Renal cortex interstitium (tissue), 11 donors: Measurements from ENCODE around the gene GNG2. TPM values are rescaled to one million over a fixed set of nuclear protein-coding genes. Genes with fewer than 3 reads are reported as not detected.

Experiments used
- DNase-seq, 11 donors: peaks; one replicate each; pipeline ENCODE4 v3.0.0-alpha.2; 2013; ENCODE audit warnings: low read depth in 9 of 11, low spot score in 4 of 11; ENCODE audit errors: extremely low read depth in 1 of 11
- polyA plus RNA-seq, 3 donors: library from polyadenylated mRNA; unstranded; fragments of 120-200 nt; gene quantifications; one replicate each; pipeline ENCODE4 v1.2.1, GENCODE V29; 2013; ENCODE audit not compliant: insufficient read length in 3 of 3

GNG2 gene
- polyA plus RNA-seq, 3 donors = 62.2 to 74.2 (median 71.0) TPM

DNA sequence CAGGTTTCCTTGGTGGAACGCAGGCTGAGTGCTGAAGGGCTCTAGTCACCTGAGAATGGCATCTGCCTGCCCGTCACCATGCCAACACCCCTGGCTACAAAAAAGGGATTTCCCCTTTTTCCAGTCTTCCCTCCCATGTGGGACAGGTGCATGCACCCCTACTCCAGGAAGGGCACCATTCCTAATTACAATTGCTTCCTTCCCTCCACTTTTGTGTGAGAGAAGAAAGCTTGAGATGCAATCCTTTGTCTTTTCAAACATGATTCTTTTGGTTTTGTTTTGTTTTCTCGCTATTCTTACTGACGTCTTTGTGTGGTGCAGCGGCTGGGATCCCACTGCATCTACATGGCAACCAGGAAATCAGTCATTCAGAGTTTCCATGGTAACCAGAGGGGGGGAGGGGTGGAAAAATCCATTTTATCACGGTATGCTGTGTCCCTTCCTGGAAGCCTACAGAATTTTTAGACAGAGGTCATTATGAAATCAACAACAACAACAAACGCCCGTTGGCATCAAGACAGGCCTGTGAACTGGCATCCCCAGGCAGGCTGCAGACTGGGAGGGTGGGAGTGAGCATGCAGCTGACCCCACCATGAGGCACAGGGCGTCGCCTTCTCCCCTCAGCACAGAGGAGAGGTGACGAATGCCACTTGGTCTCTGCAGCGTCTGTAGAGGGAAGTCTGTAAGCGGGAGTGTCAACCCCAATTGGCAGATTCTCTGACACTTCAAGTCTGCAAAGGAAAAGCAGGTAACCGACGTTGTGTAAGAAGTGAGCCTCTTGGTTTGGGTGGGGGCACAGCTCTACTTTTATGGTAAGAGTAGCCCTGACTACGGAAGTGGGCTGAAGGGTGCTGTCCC, 13.6 kb upstream of the GNG2 start:
- DNase-seq = peak in 7 of 11 donors; percentile 25 to 61 (median 44)

DNA sequence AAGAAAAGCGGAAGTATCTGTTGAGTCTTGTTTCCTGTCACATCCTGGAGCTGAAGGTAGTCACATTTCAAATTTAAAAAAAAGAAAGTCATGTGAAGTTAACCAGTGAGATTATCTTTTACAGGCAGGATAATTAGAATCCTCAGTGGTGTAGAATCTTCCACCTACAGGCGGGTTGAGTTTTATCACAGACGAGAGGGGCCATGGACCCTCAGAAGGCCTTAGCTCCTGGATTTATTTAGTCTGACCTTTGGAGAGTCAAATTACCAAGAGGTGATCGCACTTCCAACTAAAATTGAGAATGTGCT, 13.0 kb upstream of the GNG2 start:
- no peak for DNase-seq

DNA sequence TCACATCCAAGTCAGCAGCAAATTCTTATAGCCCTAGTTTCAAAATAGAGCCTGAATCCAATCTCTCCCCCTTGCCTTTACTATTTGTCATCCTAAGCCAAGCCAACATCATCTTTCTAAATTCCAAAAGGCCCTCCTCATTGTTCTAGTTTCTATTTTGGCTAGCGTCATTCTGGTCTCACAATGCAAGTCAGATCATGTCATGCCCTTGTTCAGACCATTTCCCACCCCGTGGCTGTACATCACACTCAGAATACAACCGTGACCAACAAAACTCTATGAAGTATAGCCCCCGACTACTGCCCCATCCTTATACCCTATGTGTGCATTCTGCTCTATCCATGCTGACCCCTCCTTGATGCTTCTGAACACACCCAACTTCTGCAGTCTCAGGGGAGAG, 12.3 kb upstream of the GNG2 start:
- no peak for DNase-seq

DNA sequence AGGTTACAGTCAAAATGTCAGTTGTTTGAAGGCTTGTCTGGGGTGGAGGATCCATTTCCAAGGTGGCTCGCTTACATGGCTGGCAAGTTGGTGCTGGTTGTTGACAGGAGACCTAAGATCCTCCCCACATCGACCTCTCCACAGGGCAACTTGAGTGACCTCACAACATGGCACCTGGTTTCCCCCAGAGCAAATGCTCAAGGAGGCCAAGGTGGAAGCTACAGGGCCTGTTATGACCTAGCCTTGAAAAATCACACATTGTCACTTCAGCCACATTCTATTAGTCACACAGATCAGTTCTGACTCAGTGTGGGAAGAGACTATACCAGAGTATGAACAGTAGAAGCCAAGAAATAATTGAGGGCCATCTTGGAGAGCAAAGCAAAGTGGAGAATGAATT, 11.3 kb upstream of the GNG2 start:
- DNase-seq = no peak

DNA sequence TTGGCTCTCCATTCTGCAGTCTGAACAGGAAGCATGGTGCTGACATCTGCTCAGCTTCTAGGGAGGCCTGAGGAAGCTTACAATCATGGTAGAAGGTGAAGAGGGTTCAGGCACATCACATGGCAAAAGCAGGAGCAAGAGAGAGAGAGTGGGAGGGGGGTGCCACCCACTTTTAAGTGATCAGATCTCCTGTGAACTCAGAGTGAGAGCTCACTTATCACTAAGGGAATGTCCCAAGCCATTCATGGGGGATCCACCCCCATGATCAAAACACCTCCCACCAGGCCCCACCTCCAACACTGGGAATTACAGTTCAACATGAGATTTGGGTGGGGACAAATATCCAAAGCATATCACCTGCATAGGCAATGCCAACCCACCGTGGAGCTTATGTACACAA, 9.8 kb upstream of the GNG2 start:
- DNase-seq = no peak

DNA sequence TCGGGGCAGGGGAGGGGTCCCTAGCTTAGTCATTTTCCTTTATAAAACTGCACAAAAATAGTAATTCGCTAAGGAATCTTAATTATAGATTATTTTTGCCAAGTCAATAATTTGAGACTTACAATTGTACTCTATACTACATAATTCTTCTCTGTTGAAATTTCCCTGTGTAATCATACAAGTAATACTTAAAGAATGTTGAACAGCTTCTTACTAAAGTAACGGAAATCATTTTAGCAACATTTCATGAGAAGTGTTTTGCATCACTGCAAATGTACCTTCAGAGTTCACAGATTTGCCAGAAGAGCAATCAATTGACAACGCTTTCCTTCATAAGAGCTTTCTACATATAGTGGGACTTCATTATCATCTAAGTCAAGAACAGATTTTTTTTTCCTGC, 7.9 kb upstream of the GNG2 start:
- DNase-seq = no peak

DNA sequence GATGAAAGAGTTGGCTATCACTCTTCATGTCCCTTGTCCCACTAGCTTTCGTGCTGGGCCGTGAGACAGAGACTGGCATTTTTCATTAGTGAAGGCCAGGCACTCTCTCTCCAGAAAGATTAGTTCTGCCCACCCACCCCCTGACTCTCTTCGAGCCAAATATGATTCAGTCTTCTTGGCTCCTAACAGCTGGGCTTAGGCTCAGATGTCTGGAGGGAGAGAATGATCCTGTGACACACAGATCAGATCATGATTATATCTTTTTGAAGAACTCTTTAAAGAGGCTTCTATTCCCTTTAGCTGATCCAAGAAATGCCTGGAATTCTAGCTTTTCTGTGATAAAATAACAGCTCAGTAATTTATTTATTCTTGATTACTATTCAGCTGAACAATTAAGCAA, 5.2 kb upstream of the GNG2 start:
- DNase-seq = no peak

DNA sequence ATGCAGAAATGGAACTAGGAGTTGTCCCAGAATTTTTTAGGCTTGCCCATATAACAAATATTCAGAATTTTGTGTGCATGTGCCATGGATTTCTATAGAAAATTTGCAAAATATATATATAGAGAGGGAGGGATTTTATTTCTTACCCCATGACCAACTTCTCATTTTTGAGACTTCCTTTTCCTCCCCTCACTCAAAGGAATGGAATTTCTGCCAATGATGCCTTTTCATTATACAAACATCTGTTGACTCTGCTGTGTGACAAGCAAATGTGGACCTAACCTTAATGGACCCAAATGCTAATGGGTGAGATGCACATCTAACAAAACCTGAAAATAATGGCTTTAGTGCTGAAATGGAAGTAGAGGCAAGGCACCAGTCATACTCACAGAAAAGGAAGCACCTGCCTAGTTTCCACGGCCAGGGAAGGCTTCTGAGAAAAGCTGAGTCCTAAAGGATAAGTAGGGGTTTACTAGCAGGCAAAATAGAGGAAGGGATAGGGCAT, 3.6 kb upstream of the GNG2 start:
- no peak for DNase-seq

DNA sequence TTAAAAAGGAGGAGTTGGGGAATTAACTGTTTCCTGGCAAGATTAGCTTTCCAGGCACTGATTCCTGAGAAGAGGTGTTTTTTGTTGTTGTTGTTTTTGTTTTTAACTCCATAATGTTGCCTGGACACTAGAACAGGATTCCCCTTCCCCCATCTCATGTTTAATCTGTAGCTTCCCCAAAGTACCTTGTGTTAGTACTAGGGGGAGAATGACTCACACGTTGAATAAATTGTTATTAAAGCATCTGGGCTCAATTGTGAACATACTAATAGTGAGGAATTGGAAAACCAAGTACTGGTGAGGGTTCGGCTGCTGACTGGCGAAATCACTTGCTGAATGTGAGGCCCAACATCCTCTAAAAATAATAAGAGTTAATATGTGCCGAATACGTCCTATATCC, 1.3 kb upstream of the GNG2 start:
- no peak for DNase-seq

DNA sequence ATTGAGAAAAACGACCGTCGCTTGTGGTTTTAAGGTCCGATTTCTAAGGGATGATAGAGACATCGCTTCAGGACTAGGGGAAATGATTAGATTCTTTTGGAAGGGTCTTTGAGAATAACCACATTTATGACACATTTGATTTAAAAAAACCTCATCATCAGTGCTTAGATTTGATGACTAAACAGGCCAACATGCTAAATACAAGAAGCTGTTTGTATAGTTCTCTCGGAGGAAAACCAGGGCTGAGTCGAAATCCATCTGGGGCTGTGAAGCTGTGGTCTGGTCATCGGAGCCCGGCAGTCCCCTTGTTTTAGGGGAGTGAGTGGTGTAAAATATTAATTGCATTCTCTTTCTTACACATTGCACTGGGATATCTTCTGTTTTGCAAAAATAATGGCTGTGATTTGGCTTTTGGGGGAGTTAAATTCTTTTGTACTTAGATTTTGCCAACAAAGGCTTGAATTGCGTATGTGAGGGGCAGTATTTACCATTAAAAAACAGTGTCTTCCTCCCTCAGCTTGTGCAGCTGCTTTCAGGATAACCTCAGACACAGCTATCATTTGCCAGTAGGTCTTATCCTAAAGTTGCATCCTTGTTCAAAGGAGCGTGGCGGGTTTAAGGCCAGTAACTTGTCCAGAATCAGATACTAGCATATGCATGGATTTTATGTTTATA, 550 bp downstream of the GNG2 start:
- no peak for DNase-seq

DNA sequence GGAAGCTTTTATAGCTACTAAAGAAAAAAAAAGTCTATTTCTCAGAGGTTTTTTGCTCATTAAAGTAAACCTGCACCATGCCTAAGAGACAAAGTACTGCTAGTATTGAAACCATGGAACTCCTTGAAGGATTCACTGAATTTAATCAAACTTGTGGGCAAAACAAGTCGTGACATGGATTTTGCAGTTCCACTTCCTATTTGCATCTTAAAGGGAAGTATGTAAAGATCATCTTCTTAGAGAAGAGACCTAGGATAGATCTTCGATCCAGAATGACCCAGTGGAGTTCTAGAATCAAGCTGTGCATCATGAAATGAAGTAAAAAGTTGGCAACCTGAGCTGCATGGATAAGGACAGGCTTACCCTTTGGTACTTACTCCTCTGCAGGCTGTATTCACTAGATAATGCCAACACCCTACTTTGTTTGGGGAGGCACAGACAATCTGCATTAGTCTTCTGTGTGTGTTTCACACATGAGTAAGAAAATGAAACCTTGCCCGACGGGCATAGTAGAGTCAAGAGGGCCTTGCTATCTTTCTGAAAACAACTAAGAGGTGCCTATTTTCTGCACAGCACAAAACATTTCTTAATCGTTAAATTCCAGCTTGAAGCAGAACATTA, 1.9 kb downstream of the GNG2 start:
- no peak for DNase-seq

DNA sequence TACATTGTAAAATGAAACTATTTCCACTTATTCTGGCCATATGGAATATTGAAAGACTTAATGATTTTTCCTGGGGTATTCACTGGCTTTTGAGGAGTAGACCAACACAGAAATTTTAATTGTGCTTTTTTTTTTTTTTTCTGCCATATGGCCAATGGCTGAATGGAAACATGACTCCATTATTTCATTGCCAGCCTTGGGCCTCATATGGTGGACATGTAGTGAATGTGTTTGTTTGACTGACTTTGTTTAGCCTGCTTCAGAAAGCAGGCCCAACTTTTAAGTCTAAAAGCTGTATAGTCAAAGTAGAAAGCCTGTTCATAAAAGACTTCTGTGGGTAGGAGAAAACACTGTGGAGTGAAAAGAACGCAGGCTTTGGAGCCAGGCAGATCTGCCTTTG, 2.4 kb downstream of the GNG2 start:
- DNase-seq = no peak

DNA sequence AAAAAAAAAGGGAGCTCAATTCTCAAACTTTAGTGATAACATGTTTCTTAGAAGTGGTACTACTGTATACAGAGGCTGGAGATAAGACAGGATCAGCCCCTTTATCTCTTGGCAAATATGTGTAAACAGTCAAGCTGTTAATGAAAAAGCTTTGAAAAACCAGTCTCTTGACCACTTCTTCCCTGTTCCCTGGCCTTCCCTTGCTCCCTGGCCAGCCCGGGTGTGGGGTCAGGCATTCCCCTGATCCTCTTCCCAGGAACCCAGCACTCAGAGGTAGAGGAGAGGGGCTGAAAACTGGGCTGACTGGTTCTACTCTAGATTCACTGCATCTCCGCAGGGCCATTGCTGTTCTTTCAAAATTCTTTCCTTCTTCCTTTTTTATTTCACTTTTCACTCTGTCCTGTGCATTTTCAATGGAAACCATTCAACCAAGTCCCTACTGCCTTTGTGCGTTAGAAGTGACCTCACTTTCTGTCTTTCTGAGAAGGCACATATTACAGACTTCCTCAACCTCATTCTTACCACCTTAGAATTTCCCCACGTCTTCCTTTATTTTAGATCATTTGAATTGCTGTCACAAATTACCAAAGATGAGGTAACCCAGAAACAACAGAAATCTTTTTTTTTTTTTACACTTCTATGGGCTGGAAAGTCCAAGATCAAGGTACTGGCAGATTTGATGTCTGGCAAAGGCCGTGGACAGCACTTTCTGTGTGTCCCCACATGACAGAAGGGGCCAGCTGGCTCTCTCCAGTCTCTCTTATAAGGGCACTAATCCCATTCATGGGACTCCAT, 5.7 kb downstream of the GNG2 start:
- no peak for DNase-seq

DNA sequence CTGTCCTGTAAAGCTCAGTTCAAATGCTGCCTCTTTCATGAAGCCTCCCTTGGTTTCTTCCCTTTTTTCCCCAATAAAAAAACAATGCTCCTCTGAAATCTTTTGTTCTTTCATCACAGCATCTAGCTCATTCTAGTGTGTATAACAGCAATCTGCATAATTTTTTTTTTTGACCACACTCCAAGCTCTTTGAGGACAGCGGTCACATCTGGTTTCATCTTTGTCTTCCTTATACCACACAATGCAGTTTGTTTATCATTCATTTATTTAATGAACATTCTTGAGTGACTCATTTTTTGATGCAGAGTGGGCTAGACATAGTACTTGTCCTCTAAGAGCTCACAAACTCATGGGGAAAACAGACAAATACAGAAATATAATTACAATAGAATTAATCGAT, 7.3 kb downstream of the GNG2 start:
- no peak for DNase-seq

DNA sequence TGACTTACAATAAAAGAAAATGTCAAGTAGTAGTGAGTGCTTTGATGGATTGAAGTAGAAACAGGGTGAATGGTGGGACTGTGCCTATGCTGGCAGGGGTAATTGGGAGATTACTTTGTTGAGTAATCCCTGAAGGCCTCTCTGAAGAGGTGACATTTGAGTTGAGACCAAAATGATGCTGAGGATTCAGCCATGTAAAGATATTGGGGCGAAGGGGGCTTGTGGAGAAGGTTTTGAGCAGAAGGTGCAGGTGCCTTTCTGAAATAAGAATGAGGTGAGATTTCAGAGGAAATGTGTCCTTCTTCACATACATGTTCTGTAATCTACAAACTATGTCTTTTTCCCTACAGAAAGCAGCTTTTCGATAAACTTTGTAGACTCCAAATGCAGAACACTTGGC, 8.0 kb downstream of the GNG2 start:
- DNase-seq = no peak

DNA sequence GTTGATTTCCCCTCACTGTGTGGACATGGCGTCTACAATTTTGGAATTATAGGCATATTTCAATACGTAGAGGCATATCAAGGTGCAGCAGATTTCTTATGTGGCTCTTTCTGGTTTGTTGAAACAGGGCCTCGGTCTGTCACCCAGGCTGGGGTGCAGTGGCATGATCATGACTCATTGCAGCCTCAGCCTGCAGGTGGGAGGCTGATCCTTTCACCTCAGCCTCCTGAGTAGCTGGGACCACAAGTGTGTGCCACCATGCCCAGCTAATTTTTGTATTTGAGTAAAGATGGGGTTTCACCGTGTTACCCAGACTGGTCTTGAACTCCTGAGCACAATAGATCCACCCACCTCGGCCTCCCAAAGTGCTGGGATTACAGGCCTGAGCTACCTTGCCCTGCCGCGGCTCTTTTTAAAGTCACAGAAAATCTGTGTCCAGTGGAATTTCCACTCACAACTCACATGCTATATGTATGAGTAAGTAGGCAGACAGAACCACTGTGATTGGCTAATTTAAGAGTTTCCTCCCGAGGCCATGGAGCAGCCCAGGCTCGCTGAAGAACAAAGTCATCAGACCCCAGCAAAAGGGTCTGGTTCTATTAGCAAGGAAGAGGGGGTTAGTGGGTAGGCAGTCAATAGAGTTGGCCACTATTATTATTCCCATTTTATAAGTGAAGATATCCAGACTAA, 9.1 kb downstream of the GNG2 start:
- no peak for DNase-seq

DNA sequence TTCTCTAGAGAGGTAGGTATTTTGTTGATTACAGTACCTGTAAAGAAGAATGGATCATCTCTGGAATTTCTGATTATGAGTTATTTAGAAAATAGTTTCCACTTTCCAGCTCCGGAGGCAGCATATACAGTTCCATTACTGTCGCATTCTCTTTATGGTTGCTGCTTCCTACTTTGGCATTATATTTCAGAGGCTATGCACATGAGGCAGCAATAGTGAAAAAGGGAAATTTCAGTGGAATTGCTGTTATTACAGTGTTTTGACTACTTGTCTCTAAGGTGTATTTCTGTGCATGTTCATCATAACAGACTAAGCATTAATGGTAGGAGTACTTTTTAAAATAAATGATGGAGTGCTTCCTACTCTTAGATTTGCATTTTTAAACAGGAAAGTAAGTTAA, 10.2 kb downstream of the GNG2 start:
- DNase-seq = no peak

DNA sequence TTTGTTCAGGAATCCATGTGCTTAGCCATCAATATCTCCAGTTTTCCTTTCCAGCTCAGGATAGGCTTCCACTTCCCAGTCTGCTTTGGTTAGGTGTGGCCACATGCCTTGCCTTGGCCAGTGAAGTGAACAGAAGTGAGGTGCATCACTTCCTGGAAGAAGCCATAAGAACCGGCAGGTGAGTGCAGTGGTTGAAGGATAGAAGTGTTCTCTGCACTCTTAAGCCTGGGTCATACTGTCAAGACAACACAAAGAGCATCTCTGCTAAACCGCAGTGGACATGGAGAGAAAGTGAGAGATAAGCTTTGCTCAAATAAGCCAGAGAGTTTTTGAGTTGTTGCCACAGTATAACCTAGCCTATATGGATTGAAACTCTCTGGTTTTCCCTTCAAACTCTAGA, 11.4 kb downstream of the GNG2 start:
- DNase-seq = no peak

DNA sequence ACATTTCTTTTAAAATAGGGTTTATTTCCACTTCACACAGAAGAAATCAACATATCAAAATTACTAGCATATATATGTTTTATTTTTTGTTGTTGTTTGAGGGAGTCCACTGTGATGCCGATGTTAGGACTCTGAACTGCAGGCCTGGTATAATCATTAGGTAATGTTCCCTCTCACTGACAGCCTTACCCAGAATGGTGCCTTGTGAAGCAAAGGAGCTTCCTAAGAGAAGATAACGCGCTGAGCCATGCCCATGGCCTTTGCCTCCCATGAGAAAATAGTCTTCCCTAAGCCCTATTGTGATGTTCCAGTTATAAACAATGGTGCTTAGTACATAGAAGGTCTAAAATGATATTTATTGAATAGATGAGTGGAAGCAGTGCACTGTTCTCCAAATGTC, 12.0 kb downstream of the GNG2 start:
- DNase-seq = no peak
